Ovary (tissue), 3 donors: ENCODE results near the gene PTPRO.

Experiments
- CTCF ChIP-seq, 3 donors: fragments of 450-650 bp in 2 of 3; fragments of 200-600 bp in 1 of 3; IDR thresholded peaks; one replicate each; pipeline versions ENCODE4 v1.5.1 to v1.8.0; 2016 to 2022; ENCODE audit warnings: antibody characterized with exemption in 3 of 3, mild to moderate bottlenecking in 1 of 3
- EP300 ChIP-seq: sonication (generic); formaldehyde crosslinking; IDR thresholded peaks from one replicate; pipeline ENCODE4 v1.6.1; 2017; ENCODE audit warnings: antibody characterized with exemption
- POLR2A ChIP-seq: fragments of 450-650 bp; IDR thresholded peaks from one replicate; pipeline ENCODE4 v1.6.1; 2017; ENCODE audit warnings: antibody characterized with exemption, mild to moderate bottlenecking, moderate library complexity
- donor health status: DM: no; HTN: no; CAD: no.

- TF ChIP-seq CTCF (IDR thresholded peaks at IDR 0.05) (no peak), POLR2A (no peak), EP300 (no peak)
These were observed 46.5 kb downstream of the PTPRO start for GRCh38 chr12:15368812-15369211.
